Superior temporal gyrus (tissue), 1 donor: ENCODE data around the gene PRR7.

ENCODE experiments used
- DNase-seq: peaks from one replicate; pipeline ENCODE4 v3.0.0-alpha.2; 2016; ENCODE audit errors: extremely low spot score

The PRR7 gene

DNA sequence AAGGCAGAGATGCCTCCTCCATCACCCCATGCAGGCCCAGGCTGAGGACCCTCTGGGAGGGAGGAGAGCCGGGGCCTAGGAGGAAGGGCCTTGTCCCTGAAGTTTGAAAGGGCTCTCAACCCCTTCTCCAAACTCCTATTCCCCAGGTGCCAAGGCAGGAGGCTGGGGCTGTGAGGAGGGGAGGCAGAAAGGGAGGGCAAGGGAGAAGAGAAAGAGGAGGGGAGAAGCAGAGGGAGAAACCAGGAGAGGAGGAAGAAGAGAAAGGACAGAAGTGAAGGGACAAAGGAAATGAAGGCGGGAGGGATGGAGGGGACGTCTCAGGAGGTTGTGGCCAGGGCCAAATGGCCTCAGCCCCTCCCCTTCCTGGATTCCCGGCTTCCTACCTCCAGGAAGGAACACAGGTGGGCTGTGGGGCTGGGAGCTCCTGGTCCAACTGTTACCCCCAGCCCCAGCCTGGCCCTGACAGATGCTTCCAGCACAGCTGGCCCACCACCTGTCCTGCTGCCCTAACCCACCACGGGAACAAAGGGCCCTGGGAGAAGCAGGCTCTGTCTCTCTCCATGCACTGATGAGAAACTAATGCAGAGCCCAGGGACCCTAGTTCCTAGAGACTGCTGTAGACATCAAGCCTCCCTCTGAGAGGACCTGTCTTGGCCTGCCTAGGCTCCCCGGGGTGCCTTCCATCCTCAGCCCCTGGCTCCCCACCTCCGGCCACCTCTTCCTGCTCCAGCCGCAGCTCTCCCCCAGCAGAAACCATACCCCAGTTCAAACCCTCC is 23.3 kb downstream of the PRR7 start:
- no peak for DNase-seq

DNA sequence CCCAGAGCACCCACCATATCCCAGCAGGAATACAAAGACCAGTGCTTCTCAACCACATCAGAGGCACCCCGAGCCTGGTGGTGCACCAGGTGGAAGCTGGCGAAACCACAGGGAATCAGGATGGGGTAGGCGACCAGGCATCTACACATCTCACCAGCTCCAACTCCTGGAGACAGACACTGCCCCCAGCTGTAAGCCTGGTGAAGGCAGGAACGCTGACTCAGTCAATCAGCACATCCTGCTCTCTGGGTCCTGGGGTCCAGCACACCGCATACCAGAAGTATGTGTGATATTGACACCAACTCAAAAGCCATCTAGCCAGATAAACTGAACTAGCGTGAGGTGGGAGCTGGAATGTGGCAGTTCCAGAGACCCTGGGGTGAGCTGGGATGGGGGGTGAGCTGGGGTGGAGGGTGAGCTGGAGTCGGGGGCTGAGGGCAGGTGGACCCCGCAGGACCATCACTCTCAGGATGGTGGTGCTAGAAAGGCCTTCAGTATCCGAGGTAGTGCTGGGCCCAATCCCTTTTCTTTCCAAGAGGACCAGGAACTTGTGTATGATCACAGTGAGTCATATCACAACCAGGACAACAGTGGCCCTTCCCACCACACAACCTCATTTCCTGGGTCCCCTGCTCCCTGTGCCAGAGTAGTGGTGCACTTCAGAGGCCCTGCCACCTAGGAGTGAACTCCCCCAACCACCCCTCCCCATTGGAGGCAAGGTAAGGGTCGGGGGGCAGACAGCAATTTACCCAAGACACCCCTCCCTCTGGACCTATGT is 24.3 kb downstream of the PRR7 start:
- no peak for DNase-seq

DNA sequence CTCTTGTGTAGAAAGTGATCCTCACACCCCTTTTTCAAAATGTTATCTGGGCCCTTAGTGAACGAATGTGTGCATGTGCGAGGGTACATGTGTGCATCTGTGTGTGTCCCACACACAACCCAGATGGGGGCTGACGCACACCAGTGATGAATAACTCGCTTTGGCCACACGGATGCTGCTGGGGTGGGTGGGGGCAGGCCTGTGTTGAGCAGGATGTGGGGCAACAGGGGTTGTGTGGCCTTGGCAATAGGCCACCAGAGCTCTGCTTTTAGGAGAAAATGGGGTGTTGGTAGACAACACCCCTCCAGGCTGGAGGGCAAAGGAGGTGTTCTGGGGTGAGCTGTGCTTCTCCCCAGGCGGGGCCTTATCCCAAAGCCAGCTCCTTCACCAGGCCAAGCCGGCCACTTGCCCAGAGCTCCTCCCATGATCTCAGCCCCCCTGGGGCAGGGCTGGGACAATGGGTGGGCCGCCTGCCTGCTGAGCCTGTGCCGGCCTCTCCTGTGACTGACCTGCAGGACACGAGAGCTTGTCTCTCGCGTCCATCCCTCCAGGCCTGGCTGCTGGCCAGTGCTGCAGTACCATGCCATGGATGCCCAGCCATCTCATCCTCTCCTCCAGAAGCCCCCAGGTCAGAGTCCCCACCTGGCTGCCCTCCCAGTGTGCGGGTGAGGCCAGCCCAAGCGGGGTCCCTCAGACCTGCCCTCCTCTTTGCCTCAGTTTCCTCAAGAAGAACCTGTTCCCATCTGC is 25.2 kb downstream of the PRR7 start:
- no peak for DNase-seq

DNA sequence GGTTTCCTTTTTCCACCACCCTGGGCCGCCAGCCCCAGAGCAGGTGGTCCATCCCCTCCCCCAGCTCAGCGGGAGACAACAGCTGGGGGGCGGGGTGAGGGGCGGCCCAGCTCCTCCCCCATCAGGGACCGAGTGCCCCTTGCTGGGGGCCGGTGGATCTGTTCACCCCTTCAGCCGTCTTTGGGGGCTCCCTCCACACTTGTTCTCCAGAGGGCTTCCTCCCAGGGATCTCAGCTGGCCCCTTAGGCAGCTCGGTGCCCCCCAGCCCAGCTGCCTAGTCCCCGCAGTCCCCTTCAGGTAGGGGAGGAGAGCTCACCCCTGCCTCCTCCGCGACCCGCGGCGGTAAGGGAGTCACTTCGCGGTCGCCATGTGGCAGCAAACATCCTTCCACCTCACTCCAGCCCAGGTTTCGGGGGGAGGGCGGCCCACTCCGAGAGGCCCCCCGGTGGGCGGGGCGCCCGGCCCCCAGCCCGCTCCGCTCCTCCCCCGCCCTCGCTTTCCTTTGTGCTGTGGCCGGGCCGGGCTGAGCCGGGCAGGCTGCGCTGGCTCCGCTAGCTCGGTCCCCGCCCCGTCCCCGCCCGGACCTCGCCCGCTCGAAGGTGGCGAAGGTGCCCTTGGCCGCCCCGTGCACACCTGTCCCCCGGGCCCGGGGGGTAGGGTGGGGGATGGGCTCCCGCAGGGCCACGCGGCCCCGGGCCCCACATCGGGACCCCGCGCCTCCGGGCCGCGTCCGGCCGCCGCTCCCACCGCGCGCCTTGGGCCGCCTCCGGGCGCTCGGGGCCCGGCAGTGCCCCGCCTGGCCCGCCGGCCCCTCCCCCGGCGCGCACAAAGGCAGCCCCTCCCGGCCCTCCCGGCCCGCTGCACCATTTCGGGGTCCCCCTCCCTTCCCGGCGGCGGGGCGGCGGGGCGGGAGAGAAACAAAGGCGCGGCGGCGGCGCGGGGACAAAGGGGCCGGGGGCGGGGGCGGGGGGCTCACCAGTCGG is 26.1 kb downstream of the PRR7 start:
- DNase-seq = no peak

DNA sequence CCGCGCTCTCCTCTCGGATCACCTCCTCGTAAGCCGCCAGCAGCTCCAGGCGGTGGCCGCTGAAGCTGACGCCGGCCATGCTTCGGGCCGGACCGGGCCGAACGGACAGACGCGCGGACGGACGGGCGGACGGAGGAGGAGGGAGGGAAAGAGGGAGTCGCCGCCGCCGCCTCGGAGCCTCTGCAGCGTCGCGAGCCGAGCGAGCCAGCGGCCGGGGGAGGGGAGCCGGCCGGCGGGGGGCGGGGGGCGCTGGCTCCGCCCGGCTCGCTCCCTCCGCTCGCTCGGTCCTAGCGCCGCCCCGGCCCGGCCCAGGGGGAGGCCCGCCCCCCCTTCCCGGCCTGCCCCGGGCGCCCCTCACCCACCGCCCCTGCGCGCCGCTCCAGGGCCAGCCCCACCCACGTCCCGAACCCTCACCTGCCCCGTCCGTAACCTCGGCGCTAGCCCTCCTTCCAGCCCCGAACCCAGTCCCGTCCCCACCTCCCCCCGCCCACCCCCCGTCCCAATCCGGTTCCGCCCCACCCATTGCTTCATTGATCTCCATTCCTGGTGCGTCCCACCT is 26.9 kb downstream of the PRR7 start, which contains the start of gene DBN1:
DBN1 (minus strand) TSS at position 192 of the 559 bp plus-strand sequence; CDS start at position 79, 113 bp downstream.
- no peak for DNase-seq

DNA sequence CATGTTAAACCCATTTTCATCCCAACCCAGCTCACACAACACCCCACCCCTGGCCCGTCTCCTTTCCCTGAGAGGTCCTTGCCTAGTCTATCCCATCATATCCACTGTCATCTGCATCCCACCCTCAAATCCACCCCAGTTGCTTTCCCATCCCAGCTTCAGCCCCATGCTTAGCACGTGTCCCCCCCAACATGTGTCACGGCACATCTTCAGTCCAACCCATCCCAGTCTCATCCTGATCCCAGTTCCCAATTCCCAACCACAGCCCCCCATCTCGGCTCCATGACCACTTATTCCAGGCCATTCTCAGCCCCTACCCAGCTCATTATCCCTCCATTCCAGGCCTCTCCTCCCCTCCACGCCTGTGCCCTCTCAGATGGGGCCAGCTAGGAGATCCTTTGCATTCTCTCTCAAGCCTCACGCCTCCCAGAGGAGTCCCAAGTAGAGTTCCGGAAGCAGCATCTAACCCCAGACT is 27.4 kb downstream of the PRR7 start:
- DNase-seq = no peak

DNA sequence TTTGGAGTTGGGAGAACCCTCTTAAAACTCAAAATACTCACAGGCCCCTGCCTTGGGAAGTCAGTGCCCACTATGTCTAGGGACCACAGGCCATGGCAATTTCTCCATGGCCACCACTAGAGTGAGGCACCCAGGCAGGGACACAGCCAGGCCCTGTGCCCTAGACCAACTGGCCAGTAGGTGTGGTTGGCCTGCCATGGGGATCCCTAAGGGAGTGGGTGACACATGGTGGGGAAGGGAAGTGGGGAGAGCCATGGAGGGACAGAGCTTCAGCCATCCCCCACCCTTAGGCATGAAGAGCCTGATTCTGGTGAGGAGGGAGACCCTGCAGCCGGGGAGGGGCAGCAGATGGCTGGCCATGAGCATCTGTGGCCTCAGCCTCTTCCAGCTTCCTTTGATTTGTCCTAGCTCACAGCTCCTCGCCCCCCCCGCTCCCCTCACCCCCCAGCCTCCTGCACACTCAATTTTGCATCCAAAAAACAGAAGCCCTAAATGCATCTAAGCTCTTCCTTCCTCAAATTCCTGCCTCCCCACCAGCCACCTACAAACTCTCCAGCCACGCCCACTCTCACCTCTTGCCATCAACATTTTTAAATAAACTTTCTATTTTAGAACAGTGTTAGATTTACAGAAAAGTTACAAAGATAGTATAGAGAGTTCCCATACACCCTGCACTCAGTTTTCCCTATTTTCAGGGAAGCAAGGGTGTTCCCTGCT is 28.4 kb downstream of the PRR7 start:
- DNase-seq = no peak

DNA sequence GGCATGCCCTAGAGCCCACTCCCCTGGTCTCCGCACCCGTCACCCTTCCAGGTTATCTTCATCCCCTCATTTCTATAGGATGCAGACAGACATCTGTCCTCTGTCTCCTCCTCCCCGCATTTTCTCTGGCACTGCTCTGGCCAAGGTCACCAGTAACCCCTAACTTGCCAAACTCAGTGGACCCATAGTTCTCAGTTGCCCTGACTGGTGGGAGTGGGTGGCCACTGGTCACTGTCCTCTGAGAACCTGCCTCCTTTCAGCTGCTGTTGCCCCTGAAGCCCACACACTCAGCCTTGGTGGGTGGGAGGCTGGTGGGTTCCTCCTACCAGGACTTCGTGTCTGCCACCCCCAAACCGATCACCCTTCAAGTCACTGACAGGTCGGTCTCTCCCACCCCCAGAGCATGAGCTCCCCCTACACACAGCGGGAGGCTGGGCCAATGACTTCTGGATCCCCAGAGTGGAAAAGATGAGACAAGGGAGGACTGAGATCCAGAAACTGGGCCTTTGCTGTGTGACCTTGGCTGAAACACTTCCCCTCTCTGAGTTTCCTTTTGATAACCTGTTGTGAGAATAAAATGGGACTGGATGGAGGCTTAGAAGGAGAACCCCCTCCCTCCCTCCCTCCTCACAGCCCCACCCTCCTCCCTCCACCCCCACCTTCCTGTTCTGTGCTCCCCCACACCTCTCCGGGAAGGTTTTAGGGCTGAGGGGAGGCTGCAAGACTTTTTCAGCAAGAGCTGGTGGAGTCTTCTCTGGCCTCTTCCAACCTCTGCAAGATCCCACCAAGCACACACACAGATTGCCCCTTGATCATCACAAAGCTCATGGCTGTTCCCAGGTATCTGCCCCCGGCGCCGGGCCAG is 29.2 kb downstream of the PRR7 start:
- DNase-seq = no peak

DNA sequence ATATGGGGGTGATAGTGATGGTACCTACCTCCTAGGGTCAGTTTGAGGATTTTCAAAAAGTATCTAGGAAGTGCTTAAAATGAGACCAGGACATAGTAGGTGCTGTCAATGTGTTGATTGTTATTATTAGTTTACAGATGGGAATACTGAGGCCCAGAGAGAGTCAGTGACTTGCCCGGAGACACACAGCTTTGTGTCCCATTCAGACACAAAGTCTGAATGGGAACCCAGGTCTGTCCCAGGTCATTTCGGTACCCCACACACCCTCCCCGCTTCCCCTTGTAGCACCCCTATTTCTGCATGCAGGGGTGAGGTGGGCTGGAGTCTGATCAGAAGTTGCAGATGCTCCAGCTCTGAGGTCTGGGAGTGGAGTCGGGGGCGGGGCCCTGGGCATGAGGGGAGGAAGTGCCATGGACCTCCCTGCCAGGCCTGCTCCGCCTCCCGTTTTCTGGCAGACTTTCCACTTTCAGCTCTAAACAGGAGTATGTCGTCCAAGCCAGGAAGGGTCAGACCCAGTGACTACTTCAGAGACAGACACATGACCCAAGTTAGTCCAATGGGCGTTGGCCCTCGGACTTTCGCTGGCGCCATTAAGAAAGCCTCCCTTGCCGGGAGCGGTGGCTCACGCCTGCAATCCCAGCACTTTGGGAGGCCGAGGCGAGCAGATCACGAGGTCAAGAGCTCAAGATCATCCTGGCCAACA is 30.1 kb downstream of the PRR7 start:
- DNase-seq = no peak

DNA sequence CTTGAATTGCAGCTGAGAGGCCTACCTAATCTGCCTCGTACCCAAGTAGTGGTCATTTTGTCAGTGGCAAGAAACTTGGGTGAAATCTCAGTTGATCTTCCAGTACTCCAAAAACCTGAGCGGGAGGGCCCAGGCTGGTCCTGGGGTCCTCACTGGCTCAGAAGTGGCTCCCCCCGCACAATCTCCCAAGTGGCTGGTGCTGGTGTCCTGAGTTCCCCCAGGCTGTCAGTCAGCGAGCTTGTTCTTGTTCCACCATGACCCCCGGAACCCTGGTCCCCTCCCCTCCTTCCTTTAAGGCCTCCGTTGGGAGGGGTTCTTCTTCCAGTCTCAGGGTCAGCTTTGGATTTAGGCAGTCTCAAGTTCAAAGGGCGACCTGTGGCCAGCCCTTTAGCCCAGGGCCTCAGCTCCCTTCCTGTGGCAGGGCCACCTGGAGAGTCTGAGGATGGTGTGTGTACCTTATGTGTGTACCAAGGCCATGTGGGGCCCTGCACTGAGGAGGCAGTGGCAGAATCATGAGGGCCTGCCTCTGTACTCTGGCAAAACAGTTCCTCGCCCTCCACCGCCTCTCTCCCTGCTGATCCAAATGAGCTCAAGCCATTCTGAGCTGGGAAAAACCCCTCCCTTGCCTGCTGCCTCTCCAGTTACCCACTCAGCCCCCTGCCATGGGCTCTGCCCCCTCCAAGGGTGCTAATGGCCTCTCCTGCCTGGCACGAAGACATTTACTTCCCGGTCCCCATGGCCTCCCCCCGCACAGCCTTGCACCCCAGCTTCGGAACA is 31.3 kb downstream of the PRR7 start:
- no peak for DNase-seq

DNA sequence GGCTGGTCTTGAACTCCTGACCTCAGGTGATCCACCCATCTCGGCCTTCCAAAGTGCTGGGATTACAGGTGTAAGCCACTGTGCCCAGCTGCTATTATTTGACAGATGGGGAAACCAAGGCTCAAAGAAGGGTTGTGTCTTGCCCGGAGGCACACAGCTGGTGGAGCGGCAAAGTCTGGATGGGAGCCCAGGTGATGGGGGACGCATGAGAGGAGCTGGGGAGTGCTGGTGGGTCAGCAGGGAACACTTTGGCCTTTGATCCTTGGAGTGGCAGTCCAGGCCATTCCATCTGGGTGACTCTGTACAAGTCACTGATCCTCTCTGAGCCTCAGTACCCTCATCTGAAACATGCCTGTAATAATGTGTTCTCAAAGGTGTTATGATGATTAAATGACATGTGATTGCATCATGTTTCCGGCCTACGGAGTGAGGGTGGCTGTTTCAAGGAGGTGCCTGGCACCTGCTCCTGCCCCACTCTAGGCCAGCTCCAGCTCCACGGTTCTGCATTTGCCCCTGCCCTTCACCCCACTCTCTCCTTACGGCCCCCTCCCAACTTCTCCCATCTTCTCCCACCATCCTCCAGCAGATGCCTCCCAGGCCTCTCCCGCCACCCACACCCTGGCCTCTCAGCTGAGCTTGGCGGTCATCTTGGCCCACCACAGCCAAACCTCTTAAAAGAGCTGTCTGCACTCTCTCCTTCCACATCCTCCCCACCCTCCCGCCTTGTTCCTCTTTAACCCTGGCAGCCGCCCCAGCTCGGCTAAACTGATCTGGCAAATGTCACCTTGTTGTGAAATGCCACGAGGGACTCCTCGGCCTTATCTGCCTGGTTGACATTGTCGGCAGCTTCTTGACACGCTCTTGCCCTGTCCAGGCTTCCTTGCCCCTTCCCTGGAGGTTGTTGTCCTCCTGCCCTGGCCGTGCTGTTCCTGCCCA is 32.4 kb downstream of the PRR7 start:
- DNase-seq = no peak

DNA sequence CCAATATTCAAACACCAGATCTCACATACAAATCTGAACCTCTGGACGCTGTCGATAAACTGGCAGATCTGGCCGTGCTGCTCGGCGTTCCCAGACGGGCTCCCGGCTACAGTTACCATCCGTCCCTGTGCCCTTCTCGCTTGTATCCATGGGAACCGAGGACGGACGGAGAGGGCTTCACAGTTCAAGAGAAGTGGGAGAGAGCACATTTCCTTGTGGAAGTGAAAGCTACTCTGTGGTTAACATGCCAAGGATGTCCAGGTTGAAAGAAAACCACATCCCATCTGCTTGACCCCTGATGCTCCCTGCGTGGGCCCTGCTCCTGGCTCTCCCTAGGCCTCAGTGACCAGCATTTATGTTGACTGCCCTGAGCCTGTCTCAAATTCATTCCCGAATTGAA is 33.2 kb downstream of the PRR7 start:
- DNase-seq = no peak

DNA sequence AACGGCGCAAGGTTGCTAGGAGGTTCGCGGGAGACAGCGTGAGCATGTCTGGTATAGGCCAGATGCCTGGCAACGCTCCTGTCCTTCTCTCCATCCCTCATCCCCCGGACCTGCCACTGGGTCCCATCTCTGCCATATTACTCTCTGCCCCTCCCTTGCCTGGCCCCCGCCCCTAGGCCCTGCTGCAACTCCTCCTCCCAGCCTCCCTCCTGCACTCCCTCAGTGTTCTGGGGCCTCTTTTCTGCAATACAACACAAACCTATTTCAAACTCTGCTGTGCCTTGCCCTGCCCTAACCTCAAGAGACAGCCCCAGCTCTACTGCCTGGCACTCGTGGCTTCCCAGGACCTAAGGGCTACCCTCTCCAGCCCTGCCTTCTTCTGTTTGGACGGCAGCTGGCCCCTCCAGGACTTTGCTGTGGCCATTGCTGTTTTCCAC is 35.8 kb downstream of the PRR7 start:
- no peak for DNase-seq

DNA sequence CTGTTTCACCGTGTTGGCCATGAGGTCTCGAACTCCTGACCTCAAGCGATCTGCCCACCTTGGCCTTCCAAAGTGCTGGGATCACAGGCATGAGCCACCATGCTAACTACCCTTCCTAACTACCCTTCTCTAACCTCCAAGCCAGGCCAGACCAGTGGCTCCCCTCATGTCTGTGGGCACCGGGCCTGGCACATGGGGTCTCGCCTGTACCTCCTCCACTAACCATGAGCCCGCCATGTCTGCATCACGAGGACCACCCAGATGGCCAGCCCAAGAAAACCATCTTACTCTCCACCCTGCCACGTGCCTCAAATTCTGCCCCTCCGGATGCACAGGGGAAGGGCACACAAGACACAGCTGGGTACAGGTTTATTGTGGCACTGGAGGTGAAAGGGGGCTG is 36.4 kb downstream of the PRR7 start:
- DNase-seq = no peak

DNA sequence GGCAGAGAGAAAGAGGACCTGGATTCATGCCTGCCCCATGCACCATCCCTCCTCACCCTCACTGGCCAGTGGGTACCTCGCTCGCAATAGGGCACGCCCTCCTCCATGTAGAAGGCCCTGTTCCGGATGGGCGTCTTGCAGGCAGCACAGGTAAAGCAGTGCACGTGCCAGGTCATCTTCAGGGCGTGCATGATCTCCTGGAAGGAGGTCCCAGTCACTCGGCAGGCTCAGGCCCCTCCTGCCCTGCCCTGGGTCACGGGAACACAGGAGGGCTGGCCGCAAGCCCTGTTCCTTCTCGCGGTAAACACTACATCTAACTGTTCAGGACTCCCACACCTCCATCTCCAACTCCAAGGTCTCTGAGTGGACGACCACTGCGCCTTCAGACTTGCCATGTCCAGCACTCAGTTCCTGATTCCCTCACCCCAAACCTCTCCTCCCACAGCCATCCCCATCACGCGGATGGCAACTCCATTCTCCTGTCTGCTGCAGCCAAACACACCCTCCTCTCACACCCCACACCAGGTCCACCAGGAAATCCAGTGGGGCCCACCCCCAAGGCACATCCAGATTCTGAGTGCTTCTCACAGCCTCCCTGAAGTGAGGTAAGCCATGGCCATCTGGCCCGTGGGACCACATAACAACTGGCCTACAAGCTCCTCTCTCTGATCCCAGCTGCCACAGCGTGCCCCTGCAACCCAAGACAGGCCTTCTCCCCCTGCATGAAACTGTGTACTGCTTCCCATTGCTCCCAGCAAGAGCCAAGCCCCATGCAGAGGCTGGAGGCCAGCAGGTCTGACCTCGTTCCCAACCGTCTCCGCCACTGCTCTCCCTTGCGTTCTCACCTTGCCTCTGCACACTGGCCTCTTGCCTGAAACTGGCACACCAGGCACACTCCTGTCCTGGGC is 37.6 kb downstream of the PRR7 start:
- DNase-seq = no peak
